GM12874 (cell line): Measurements from ENCODE around the gene CYP1A1.

Experiments
- TF ChIP-seq, protein P1 (sequence below): IDR thresholded peaks from 2 replicates; pipeline ENCODE4 v1.5.1; 2011; ENCODE audit warnings: low read depth, mild to moderate bottlenecking, control low read depth, low read length, moderate library complexity; ENCODE audit not compliant: insufficient read depth

Gene CYP1A1

DNA sequence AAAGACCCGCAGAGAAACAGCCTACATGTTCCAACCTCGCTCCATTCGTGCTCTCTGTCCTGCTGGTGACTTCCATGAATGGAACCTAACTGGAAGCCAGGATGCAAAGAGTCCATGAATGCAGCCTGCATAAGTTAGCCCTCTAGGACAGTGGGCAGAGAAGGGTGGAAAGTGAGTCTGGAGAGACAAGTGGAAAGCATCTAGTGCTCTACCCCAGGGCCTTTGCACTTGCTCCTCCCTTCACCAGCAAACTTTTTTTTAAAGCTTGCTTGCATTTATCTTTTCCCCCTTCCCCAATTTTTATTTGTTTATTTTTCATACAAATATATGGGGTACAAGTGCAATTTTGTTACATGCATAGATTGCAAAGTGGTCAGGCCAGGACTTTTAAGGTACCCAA lies 7.9 kb upstream of the CYP1A1 start:
- TF ChIP-seq, protein P1, sequence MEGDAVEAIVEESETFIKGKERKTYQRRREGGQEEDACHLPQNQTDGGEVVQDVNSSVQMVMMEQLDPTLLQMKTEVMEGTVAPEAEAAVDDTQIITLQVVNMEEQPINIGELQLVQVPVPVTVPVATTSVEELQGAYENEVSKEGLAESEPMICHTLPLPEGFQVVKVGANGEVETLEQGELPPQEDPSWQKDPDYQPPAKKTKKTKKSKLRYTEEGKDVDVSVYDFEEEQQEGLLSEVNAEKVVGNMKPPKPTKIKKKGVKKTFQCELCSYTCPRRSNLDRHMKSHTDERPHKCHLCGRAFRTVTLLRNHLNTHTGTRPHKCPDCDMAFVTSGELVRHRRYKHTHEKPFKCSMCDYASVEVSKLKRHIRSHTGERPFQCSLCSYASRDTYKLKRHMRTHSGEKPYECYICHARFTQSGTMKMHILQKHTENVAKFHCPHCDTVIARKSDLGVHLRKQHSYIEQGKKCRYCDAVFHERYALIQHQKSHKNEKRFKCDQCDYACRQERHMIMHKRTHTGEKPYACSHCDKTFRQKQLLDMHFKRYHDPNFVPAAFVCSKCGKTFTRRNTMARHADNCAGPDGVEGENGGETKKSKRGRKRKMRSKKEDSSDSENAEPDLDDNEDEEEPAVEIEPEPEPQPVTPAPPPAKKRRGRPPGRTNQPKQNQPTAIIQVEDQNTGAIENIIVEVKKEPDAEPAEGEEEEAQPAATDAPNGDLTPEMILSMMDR: no peak

DNA sequence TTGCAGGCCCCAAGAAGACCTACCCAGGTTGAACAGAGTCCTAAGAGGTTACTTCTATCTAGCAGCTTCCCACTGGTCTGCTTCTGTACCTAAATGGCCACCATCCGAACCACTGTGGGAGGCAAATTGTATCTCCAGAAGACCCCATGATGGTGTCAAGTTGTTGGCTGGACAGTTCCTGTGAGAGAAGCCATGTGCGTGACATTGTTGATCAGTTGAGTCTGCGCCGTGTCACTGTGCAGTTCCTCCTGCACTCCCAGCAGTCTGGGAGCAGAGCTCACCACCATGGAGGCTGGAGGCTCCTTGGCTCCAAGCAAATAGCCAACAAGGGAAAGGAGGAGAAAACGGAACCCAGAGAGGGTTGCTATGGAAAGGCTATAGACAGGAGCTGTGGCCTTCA lies 7.5 kb upstream of the CYP1A1 start:
- TF ChIP-seq, protein P1: no peak

DNA sequence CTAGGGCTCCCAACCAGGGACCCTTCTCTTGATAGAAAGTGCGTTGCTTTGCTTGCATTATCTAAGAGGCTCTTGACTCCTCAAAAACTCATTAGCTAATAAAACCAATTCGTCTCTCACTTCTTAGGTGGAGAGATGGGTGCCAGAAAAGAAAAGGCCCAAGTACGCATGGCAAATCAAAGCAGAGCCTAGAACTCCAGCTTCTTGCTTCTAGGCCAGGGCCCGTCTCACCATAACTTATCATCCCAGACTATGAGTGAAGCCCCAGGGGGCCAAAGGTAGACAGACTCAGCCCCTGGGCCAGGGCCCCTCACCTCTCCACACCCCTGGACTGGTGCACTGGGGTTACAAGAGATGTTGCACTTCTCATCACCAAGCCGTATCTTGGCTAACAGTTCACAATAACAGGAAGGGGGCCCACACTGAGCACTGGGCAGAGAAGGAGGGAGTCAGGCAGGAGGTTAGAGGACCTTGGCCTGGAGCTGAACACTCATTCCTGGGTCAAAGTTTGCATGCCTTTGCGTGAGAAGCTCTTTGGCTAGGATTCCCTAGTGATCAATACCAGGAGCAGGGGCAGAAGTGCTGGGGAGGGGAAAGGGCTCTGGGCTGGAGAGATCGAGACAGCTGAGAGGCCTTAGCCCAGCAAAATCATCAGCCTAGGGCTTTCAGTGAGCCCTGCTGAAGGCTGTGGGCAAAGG lies 5.4 kb upstream of the CYP1A1 start:
- TF ChIP-seq, protein P1: no peak

DNA sequence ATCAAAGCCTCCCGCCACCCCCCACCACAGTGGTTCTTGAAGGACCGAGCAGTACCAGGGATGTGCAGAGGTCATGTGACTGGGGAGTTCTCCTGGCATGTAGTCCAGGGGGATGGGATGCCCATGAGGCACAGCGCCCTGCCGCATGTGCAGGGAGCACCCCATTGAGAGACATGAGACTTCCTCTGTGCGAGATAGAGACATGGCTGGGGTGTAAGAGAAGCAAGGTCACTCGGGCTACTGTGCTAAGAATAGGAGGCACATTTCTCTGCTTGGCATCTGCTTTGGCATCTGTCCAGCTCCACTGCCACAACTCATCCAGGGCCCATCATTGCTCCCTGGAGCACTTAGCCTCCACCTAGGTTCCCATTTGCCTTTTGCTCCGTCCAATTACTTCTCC lies 2.4 kb upstream of the CYP1A1 start:
- TF ChIP-seq, protein P1: no peak

DNA sequence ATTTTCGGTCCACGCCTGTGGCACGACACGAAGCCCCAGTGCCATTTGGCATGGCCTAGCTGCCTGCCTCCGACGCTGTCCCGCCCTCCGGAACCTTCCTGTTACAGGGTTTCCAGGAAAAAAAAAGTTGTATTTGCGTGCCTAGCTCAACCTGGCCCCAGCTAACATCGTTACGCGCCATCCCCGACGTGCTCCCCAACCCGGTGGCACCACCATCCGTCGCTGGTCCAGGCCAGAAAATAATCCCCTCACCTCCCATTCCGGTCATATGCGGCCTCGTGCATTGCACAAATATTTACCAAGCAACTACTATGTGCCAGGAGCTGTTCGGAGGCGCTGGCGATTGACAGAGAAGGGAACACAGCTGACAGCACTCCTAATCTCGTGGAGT lies 1.4 kb upstream of the CYP1A1 start:
- TF ChIP-seq, protein P1: no peak

DNA sequence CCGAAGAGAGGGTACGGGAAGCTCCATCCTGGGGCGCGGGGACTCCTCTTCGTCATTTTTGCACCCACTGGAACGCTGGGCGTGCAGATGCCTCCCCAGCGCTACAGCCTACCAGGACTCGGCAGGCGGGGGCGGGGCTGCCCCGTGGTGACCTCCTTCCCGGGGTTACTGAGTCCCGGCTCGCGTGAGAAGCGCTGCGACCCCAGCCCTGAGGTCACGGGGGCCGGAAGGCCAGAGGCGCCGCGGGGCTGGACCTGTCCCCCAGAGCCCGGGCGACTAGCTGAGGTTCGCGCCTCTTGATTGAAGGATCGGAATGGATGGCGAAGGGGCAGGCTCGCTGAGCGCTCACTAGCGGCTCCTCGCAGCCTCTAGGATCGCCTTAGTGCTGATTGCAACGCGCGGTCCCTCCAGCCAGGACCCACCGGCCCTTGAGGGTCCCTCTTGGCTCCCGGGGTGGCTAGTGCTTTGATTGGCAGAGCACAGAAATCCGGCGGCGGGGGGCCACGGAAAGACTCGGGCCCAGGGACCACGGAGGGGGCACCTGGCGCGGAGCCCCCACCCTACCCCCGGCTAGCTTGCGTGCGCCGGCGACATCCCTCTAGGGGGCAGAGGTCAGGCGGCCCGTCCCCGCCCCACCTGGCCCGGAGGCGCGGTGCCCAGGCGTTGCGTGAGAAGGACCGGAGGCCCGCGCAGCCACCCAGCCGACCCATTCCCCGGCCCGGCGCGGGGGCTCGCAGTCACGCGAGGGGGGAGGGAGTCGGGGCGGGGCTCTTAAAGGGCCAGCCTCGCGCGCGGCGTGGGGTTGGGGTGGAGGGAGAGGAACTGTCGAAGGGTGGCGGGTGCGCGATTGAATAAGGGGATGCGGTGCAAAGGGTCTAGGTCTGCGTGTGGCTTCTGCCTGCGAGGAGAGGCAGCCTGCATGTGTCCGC lies 781 bp upstream of the CYP1A1 start:
- TF ChIP-seq, protein P1: no peak

DNA sequence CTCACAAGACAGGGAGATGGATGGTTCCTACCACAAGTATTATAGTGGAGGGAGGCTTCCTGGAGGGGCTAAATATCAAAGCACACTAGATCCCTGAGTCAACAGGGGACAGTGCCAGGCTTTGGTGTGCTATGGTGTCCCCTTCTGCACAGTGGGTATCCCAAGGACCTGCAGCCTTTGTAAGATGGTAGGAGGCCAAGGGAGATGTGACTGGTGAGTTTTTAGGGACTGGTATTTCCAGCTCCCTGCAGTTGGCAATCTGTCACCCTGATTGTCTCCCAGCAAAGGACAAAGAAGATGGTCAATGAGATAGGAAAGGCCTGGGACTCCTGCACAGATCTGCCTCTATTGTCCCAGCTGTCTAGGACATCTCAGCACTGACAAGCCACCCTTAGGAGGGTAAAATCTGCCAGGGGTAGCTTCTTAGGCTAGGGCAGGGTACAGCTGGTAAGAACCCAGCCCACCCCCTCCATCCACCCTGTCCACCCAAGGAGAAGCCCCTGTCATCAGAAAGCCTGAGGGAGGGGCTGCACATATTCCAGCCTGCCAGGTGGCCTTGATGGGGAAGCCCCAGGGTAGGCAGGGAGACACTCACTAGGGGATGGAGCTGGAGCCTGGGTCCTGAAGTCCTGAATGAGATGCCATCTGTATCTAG lies 631 bp downstream of the CYP1A1 start:
- TF ChIP-seq, protein P1: no peak
